NCI-H526 treated with DMSO at 0.1 percent for 48 hours (cell line): ENCODE data around the gene TSN.
A peak's percentile ranks its signal among the peaks of the same experiment; 100 is the strongest.
"Not testable (repeated sequence)": the region's sequence is repeated elsewhere in the genome, so short reads cannot be mapped to it uniquely, and the experiment has no call there.

Experiments
- DNase-seq: peaks from one replicate; lab custom pipeline; 2025; lab: John Stamatoyannopoulos, UW

The TSN gene

GRCh38 chr2:121755237-121756111, at the start of gene TSN:
Gene TSN (plus strand): TSS chr2:121755651. CDS start chr2:121755780, 129 bp downstream.
- peak; percentile 93 for DNase-seq

DNA sequence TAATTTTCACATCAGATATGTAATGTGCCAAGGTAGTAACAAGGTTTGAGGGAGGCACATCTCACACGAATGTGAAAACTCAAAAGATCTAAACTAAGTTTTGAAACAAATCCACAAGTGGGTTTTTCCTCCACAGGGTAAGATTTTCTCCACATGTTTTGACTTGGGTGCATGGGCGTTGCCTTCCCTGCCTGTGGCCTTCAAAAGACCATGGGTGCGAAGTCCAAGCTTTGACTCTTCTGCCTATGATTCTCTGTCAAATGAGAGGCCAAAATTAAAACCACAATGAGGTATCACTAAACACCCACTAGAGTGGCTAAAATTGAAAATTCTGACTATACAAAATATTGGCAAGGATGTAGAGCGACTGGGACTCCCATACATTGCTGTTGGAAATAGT, 49.5 kb upstream of the TSN start:
- DNase-seq, result no peak

- DNase-seq, result no peak
Measured at GRCh38 chr2:121707344-121707919, 48.0 kb upstream of the TSN start.

GRCh38 chr2:121707920-121708361, 47.5 kb upstream of the TSN start:
- no peak for DNase-seq

- no peak for DNase-seq
Measured at GRCh38 chr2:121709776-121710469, 45.5 kb upstream of the TSN start.

DNA sequence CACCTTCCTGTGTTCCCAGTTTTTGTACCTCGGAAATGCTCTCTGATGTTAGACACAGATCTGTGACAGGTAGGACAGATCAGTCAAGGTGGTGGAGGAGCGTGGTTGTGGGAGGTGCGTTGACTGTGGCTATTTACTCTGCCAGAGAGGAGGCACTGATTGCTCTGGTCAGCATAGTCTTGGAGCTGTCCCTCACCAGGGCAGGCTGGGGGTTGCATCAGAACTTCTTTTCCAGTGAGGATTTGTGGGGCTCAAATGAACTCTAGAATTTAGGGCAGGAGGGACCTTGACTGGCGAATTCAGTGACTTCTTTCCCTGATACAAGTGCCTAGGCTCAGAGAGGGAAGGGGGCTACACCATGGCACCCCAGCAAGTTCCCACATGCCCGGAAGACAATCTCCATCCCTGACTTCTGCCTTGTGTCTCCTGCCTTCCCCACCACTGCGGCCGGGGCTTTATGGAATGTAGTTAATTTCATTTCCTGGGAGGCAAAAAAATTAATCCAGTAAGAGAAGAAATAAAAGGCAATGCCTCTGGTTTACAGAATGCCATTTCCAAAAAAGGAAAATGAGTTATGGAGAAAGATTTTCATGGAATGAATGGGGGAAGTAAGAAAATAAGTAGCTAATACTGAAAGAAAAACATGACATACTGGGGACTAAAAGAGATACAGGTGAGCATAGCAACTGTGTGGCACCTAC, 44.8 kb upstream of the TSN start:
- no peak for DNase-seq

GRCh38 chr2:121711481-121711880, 44.0 kb upstream of the TSN start:
- DNase-seq, result not testable (repeated sequence)

DNA sequence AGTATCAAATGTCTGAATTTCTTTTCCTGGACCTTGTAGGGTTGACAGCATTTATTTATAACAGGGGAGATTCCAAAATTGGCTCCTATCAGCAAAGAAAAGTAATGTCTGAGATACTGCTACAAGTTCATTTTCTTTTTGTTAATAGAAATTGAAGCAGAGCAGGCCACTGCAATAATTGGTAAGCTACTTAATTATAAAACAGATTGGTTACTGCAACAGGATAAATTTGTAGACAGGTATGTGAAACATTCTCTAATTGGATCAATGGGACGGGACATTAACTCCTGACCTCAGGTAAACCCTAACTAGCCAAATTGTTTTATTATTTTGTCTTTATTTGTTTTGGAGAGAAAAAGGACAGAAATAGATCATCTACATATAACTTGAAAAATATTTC, 39.3 kb upstream of the TSN start:
- no peak for DNase-seq

- DNase-seq, result no peak
Measured at GRCh38 chr2:121717529-121717928, 37.9 kb upstream of the TSN start.

GRCh38 chr2:121721926-121722325, 33.5 kb upstream of the TSN start:
- DNase-seq, result no peak

- DNase-seq, result no peak
Measured at GRCh38 chr2:121722479-121722878, 33.0 kb upstream of the TSN start.

- no peak for DNase-seq
Measured at GRCh38 chr2:121723316-121723715, 32.1 kb upstream of the TSN start.

GRCh38 chr2:121727332-121727731, 28.1 kb upstream of the TSN start:
- DNase-seq, result no peak

GRCh38 chr2:121727950-121728349, 27.5 kb upstream of the TSN start:
- no peak for DNase-seq

- DNase-seq, result no peak
Measured at GRCh38 chr2:121731366-121731765, 24.1 kb upstream of the TSN start.

DNA sequence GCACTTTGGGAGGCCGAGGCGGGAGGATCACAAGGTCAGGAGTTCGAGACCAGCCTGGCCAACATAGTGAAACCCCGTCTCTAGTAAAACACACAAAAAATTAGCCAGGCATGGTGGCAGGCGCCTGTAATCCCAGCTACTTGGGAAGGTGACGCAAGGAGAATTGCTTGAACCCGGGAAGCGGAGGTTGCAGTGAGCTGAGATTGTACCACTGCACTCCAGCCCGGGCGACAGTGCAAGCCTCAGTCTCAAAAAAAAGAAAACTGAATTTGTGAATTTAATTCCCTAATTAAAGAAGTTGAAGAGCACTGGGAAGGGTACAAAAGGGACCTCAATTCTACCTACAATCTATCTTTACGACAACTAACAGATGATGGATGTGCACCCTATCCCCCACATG, 20.9 kb upstream of the TSN start:
- DNase-seq, result not testable (repeated sequence)

GRCh38 chr2:121735518-121736074, 19.9 kb upstream of the TSN start:
- DNase-seq, result peak; percentile 48

DNA sequence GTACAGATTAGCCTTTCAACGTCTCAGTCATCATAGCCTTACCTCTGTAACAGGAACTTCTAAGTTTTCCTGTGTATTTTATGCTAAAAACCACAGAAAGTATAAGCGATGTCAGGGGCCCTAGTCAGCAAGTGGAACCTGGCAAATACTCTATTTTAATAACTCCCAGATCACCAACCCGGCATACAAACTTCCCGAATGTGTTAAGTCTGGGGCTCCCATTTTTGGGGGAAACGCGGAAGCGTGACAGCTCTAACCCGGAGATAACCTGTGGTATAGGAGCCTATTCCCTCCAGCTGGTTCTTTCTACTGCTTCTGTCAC, 19.4 kb upstream of the TSN start:
- DNase-seq, result no peak

DNA sequence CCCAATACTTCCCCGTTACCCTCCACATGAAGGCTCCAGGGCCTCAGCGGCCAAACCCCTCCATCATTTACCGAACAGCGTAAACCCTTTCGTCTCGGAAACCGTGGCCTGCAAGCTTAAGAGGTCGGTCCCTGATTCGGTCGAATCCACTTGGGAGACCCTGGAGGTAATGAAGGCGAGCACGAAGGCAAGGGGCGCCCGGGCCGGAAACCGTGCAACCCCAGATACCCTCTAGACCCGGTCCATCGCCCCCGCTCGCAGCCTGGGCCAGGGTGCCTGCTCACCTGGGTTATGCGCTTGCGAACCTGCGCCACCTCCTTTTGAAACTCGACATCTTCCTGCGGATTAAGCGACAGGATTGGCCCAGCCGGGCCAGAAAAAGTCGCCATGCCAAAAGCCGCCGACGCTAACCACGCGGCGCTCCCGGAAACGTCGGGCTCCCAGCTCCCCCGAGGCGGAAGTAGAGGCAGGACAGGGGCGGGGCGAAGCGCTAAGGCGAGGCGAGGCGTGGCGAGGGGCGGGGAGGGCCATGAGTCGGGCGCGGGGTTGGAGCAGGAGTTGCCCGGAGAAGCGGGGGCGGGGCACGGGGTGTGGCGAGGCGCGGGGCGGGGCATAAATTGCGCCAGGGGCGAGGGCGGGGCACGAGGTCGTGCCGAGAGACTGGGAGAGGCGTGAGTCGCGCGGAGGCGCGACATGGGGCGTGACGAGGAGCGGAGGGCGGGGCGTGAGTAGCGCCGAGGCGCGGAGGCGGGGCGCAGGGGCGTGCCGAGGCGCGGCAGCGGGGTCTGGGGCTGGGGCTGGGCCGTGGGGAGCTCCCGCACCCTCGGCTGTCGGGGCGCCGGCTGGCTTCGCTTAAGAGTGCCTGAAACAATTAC, 18.8 kb upstream of the TSN start, which contains the start of gene NIFK:
TSS of gene NIFK (minus strand) at position 414 of the 875 bp plus-strand sequence. CDS start at position 389, 25 bp downstream.
- DNase-seq, result peak; percentile 91

GRCh38 chr2:121740973-121741372, 14.5 kb upstream of the TSN start:
- no peak for DNase-seq

DNA sequence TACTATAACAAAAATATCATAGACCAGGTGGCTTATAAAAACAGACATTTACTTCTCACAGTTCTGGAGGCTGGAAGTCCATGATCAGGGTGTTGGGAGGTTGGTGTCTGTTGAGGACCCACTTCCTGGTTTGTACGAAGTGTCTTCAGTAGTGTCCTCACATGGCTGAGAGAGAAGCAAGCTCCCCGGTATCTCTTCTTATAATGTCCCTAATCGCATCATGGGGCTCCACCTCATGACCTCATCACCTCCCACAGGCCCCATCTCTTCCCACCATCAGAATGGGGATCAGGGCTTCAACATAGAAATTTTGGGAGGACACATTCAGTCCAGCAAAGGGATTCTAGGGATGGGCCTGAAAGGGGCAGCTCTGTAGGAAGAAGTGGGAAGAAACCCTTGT, 14.0 kb upstream of the TSN start:
- no peak for DNase-seq
